GM06990 (cell line): ENCODE data around the gene POLN.

Source experiments
- DNase-seq: peaks from one replicate; pipeline ENCODE4 v3.0.0-alpha.2; 2011; ENCODE audit not compliant: insufficient read length; ENCODE audit errors: extremely low read depth
- H3K27me3 ChIP-seq: replicated peaks from 2 replicates; pipeline ENCODE4 v1.6.0; 2011; ENCODE audit warnings: low read length; ENCODE audit not compliant: control insufficient read depth, insufficient read depth
- H3K36me3 ChIP-seq: 2 replicates; pipeline ENCODE4 v1.5.1; 2011; ENCODE audit warnings: low read length; ENCODE audit not compliant: control insufficient read depth, insufficient read depth
- H3K4me3 ChIP-seq: replicated peaks from 2 replicates; pipeline ENCODE4 v1.5.1; 2011; ENCODE audit warnings: low read depth, mild to moderate bottlenecking, control low read depth, low read length
- CTCF ChIP-seq: IDR thresholded peaks from 2 replicates; pipeline ENCODE4 v1.5.1; 2011; ENCODE audit warnings: low read length, control low read depth, mild to moderate bottlenecking, inconsistent platforms; ENCODE audit not compliant: insufficient read depth, poor library complexity, severe bottlenecking

Gene POLN

DNA sequence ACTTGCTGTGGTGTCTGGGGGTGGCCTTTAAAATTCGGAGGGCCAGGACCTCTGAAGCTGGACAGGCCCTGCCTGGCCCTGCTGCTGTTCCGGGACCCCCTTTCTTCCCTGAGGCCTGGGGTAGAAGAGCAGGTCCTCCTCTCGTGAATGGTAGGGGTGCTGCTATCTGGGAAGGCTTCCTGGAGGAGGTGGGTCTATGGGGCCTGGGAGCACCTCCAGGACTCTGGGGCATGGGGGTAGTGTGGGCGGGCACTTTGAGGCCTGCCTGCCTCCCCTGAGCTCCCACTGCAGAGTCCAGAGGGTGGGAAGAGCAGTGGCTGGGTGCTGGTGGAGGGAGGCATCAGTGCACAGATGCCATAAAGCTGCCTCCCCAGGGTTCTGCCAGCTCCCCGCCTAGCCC is 24.9 kb upstream of the POLN start:
- no peak overlapping the region for H3K4me3 ChIP-seq
- H3K27me3 ChIP-seq = no peaks in the 10 kb centered on the region; the same call in 1 of the 2 replicates
- no peak for TF ChIP-seq CTCF
- DNase-seq = no peak
- no peaks in the 10 kb centered on the region for H3K36me3 ChIP-seq

- H3K36me3 ChIP-seq = no peaks in the 10 kb centered on the region
- no peak for TF ChIP-seq CTCF
- no peak overlapping the region for H3K4me3 ChIP-seq
- DNase-seq = no peak
- no peaks in the 10 kb centered on the region; the same call in 1 of the 2 replicates for H3K27me3 ChIP-seq
Measured at GRCh38 chr4:2266181-2266580, 24.3 kb upstream of the POLN start.

GRCh38 chr4:2265113-2266110 is 23.5 kb upstream of the POLN start:
- no peaks in the 10 kb centered on the region; the same call in 1 of the 2 replicates for H3K27me3 ChIP-seq
- H3K36me3 ChIP-seq = no peaks in the 10 kb centered on the region
- no peak for TF ChIP-seq CTCF
- DNase-seq = no peak
- H3K4me3 ChIP-seq = no peak overlapping the region

GRCh38 chr4:2264481-2265041 is 22.6 kb upstream of the POLN start:
- Histone ChIP-seq H3K4me3 (no peak overlapping the region), H3K27me3 (no peaks in the 10 kb centered on the region; the same call in 1 of the 2 replicates), H3K36me3 (peaks cover 6% of the 10 kb centered on the region)
- DNase-seq = no peak
- no peak for TF ChIP-seq CTCF

DNA sequence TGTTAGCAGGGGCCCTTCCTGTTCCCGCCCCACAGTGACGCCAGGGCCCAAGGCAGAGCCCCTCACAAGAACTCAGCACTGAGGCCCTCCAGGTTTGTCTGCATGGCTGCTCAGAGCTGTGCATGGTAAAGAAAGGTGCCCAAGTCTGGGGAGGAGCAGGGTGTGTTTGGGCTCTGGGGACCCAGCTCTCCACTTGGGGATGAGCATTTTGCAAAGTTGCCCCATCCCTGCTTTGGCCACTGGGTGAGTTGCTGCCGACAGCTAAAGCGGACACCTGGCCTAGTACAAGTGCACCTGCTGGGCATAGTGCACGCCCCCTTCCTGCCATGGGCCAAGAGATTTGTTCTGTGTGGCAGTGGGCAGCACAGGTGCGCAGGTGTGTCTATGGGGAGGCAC is 22.0 kb upstream of the POLN start:
- H3K27me3 ChIP-seq = no peaks in the 10 kb centered on the region
- TF ChIP-seq CTCF = no peak
- peaks cover 6% of the 10 kb centered on the region for H3K36me3 ChIP-seq
- H3K4me3 ChIP-seq = no peak overlapping the region
- DNase-seq = no peak
